GM18508 (cell line): ENCODE data around the gene ZCCHC10.
"Not testable (repeated sequence)": the region's sequence is repeated elsewhere in the genome, so short reads cannot be mapped to it uniquely, and the experiment has no call there.

Experiments
- ATAC-seq: cut with Tn5 transposase; IDR thresholded peaks from one replicate; pipeline ENCODE4 v1.9.1; 2021; ENCODE audit warnings: moderate number of reproducible peaks; ENCODE audit not compliant: insufficient read depth, unreplicated experiment

The ZCCHC10 gene

GRCh38 chr5:133046560-133046959 is 20.2 kb upstream of the ZCCHC10 start:
- not testable (repeated sequence) for ATAC-seq

GRCh38 chr5:133041910-133042309 is 15.6 kb upstream of the ZCCHC10 start:
- no peak for ATAC-seq

GRCh38 chr5:133041157-133041784 is 14.9 kb upstream of the ZCCHC10 start:
- no peak for ATAC-seq

- not testable (repeated sequence) for ATAC-seq
Measured at GRCh38 chr5:133036677-133037076, 10.3 kb upstream of the ZCCHC10 start.

- no peak for ATAC-seq
Measured at GRCh38 chr5:133035224-133035623, 8.9 kb upstream of the ZCCHC10 start.

- no peak for ATAC-seq
Measured at GRCh38 chr5:133034064-133034463, 7.7 kb upstream of the ZCCHC10 start.

- no peak for ATAC-seq
Measured at GRCh38 chr5:133032852-133033742, 6.7 kb upstream of the ZCCHC10 start.

GRCh38 chr5:133030343-133031005 is 4.1 kb upstream of the ZCCHC10 start:
- no peak for ATAC-seq

GRCh38 chr5:133029416-133029815 is 3.1 kb upstream of the ZCCHC10 start:
- no peak for ATAC-seq

- ATAC-seq = no peak
Measured at GRCh38 chr5:133026664-133027153, 360 bp upstream of the ZCCHC10 start.

GRCh38 chr5:133019471-133019870 is 6.9 kb downstream of the ZCCHC10 start:
- ATAC-seq = not testable (repeated sequence)

GRCh38 chr5:133017964-133018363 is 8.4 kb downstream of the ZCCHC10 start:
- ATAC-seq = no peak

GRCh38 chr5:133015466-133015865 is 10.9 kb downstream of the ZCCHC10 start:
- no peak for ATAC-seq

- ATAC-seq = not testable (repeated sequence)
Measured at GRCh38 chr5:133008455-133008854, 17.9 kb downstream of the ZCCHC10 start.

- no peak for ATAC-seq
Measured at GRCh38 chr5:133006653-133007052, 19.7 kb downstream of the ZCCHC10 start.

GRCh38 chr5:132999246-132999645 is 27.1 kb downstream of the ZCCHC10 start:
- ATAC-seq = no peak

GRCh38 chr5:132998556-132998955 is 27.8 kb downstream of the ZCCHC10 start:
- ATAC-seq = no peak

GRCh38 chr5:132996307-132996706 is 30.0 kb downstream of the ZCCHC10 start:
- ATAC-seq = no peak

- ATAC-seq = no peak
Measured at GRCh38 chr5:132987531-132988408, 38.6 kb downstream of the ZCCHC10 start.

GRCh38 chr5:132982971-132983370 is 43.4 kb downstream of the ZCCHC10 start:
- not testable (repeated sequence) for ATAC-seq
